ENCODE results near the gene MCF2L. TPM values are rescaled to one million over a fixed set of nuclear protein-coding genes. Genes with fewer than 3 reads are reported as not detected.

The MCF2L gene
- total RNA-seq, 1 donor from 2014 or later = 12.3 TPM

DNA sequence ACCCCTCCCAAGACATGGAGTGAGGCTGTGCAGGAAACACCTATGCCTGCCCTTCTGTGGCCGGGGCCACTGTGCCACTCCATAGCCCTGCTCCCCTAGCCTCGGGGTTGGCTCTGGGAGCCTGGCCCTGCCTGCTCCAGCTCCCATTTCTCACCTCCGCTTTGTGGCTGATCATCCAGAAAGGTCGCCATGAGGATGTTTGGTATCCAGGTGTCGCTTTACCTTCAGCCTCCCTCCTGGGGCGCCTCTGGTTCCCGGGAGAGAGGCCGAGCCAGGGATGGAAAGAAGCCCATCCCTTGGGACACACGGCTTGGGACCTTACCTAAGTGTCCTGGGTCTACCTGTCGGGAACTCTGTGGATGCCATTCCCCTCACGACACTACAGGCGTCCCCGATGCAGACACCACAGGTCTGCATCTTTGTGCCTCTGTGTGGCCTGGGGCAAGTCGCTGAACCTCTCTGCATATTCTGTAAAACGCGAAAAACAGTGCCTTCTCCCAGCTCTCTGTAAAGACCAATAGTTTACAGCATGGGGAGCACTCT is 3.4 kb upstream of the MCF2L start:
- DNase-seq (ENCODE audit: low read depth) = no peak
- Histone ChIP-seq H3K36me3 (ENCODE audit: control insufficient read depth, insufficient read depth, low read length) (no peaks in the 10 kb centered on the region), H3K4me3 (ENCODE audit: low read depth, low read length) (no peak overlapping the region), H3K27me3 (ENCODE audit: control insufficient read depth, insufficient read depth, low read length) (peaks cover 45% of the 10 kb centered on the region)
- TF ChIP-seq, protein P1, sequence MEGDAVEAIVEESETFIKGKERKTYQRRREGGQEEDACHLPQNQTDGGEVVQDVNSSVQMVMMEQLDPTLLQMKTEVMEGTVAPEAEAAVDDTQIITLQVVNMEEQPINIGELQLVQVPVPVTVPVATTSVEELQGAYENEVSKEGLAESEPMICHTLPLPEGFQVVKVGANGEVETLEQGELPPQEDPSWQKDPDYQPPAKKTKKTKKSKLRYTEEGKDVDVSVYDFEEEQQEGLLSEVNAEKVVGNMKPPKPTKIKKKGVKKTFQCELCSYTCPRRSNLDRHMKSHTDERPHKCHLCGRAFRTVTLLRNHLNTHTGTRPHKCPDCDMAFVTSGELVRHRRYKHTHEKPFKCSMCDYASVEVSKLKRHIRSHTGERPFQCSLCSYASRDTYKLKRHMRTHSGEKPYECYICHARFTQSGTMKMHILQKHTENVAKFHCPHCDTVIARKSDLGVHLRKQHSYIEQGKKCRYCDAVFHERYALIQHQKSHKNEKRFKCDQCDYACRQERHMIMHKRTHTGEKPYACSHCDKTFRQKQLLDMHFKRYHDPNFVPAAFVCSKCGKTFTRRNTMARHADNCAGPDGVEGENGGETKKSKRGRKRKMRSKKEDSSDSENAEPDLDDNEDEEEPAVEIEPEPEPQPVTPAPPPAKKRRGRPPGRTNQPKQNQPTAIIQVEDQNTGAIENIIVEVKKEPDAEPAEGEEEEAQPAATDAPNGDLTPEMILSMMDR (IDR thresholded peaks at IDR 0.05; ENCODE audit: insufficient read depth, low read length, poor library complexity, severe bottlenecking) = no peak

DNA sequence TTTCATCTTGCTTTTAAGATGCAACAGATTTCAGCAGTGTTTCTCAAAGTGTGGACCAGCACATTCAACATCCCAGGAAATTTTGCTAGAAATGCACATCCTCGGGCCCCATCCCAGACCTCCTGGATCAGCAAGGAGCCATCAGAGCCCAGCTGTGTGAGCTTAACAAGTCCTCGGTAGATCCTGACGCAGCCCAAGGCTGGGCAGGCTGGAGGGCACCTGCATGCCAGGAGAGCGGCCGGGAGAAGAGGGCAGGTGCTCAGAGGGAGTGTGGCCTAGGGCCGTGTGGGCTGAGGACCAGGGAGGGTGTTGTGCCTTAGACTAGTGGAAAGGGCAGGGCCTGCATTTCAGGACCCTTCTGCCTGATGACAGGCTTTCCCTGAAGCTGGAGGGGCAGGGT is 2.2 kb upstream of the MCF2L start:
- no peak for DNase-seq (ENCODE audit: low read depth)
- H3K4me3 ChIP-seq (ENCODE audit: low read depth, low read length) = no peak overlapping the region
- TF ChIP-seq, protein P1 (IDR thresholded peaks at IDR 0.05; ENCODE audit: insufficient read depth, low read length, poor library complexity, severe bottlenecking) = no peak
- H3K36me3 ChIP-seq (ENCODE audit: control insufficient read depth, insufficient read depth, low read length) = no peaks in the 10 kb centered on the region
- peaks cover 55% of the 10 kb centered on the region for H3K27me3 ChIP-seq (ENCODE audit: control insufficient read depth, insufficient read depth, low read length)

DNA sequence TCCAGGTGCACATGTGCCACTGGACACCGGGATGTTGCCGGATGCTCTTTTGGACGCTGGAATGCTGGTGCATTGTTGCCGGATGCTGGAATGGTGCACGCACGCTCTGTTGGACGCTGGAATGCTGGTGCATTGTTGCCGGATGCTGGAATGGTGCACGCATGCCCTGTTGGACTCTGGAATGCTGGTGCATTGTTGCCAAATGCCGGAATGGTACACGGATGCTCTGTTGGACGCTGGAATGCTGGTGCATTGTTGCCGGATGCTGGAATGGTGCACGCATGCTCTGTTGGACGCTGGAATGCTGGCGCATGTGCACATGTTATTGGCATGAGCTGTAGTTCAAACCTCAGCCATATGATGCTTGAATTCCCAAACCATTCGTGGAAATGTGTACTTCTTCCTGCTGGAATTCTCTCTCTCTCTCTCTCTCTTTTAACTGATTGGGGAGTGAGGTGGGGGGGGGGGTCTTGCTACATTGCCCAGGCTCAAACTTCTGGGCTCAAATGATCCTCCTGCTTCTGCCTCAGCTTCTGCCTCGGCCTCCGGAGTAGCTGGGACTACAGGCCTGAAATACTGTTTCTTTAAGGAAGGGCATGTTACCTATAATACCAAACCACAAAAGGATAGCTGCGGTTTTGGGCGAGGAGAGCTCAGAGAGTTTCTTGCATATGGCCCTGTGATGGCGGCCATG is 1.2 kb upstream of the MCF2L start:
- TF ChIP-seq, protein P1 (IDR thresholded peaks at IDR 0.05; ENCODE audit: insufficient read depth, low read length, poor library complexity, severe bottlenecking) = no peak
- no peak for DNase-seq (ENCODE audit: low read depth)
- H3K4me3 ChIP-seq (ENCODE audit: low read depth, low read length) = no peak overlapping the region

DNA sequence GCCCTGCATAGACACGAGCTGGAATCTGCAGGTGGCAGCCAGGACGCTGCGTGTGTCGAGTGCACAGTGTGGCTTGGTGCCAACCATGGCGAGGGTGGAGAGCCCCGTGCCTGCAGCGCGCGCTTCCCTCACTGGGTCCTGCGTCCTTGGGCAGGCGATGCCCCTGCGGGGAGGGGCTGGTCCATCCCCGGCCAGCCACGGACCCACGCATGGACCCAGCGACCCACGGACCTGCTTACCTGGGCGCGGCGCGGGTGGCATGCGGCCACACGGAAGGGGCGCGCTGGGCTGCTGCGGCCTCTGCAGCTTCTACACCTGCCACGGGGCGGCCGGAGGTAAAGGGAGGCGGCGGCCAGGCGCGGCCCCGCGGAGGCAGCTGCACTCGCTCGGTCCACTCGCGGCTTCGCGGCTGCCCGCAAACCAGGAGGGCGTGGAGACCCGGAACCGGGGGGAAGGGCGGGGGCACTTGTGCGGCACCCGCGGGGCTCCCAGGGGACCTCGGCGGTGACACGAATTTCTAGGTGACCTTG is 569 bp upstream of the MCF2L start:
- peaks cover 59% of the 10 kb centered on the region for H3K27me3 ChIP-seq (ENCODE audit: control insufficient read depth, insufficient read depth, low read length)
- TF ChIP-seq, protein P1 (IDR thresholded peaks at IDR 0.05; ENCODE audit: insufficient read depth, low read length, poor library complexity, severe bottlenecking) = no peak
- no peak for DNase-seq (ENCODE audit: low read depth)
- peak overlapping the region; percentile 43 for H3K4me3 ChIP-seq (ENCODE audit: low read depth, low read length)
- H3K36me3 ChIP-seq (ENCODE audit: control insufficient read depth, insufficient read depth, low read length) = no peaks in the 10 kb centered on the region

More for the DNA sequence above, 1.2 kb upstream of the MCF2L start:
- Histone ChIP-seq H3K36me3 (ENCODE audit: control insufficient read depth, insufficient read depth, low read length) (no peaks in the 10 kb centered on the region), H3K27me3 (ENCODE audit: control insufficient read depth, insufficient read depth, low read length) (peaks cover 57% of the 10 kb centered on the region)

DNA sequence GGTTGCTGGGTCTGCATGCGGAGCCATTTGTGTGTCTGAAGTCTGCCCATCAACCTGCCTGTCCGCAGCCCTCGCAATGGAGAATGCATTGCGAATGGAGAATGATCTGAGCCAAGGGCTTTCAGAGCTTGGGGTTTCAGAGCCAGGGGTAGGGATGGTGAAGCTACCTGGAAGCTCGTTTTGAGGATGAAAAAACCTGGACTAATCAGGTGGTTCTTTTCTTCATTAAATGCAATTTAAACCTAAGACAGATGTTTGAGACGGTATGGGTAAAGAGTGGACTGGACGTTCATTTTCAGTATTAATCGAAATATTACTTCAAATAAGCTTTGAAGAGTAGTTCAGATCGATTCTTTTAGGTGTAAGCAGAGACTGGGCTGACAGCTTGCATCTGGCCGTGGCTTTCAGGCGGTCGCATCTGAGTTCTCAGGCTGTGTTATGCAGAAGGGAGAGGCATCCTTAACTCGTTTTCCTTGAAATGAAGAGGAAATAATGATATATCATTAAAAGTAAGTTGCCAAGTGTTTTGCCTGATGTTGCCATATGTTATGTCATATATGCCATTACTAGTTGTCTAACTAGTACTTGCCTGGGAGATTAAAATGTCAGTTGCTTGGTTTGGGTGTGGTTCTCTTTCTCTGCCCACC is 801 bp downstream of the MCF2L start:
- TF ChIP-seq, protein P1 (IDR thresholded peaks at IDR 0.05; ENCODE audit: insufficient read depth, low read length, poor library complexity, severe bottlenecking) = no peak
- no peak overlapping the region for H3K4me3 ChIP-seq (ENCODE audit: low read depth, low read length)
- H3K27me3 ChIP-seq (ENCODE audit: control insufficient read depth, insufficient read depth, low read length) = peaks cover 61% of the 10 kb centered on the region
- no peaks in the 10 kb centered on the region for H3K36me3 ChIP-seq (ENCODE audit: control insufficient read depth, insufficient read depth, low read length)
- DNase-seq (ENCODE audit: low read depth) = no peak
